ENCODE results near the gene CLK2. TPM values are rescaled to one million over a fixed set of nuclear protein-coding genes. Genes with fewer than 3 reads are reported as not detected.

CLK2 gene
- total and polyA plus RNA-seq, 2 experiments from 2014 or later, result 27.2 to 54.6 TPM

DNA sequence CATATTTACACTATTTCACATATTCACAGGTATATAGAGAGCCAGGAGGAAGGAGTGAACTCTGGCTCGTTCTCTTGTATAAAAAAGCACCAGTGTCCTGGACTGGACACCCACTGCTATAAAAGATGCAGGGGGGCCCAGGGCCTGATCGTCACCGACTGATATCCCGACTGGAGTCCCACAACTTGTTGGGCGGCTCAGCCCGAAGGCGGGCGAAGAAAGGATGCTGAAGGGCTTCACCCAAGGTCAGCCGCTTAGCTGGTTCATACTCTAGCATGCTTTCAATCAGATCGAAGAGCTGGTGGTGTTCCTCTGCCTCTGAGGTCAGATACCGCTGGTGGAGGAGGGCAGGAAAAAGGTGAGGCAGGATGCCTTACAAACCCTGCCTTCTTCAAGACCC is 10.2 kb downstream of the CLK2 start:
- Histone ChIP-seq H3K4me3 (no peak overlapping the region), H2AFZ (no peak overlapping the region), H3K4me2 (0 out of 2 replicates have a peak overlapping the region, but pooled peaks have one; percentile 18), H3K27ac (ENCODE audit: low read depth) (peak overlapping the region; percentile 81), H3K27me3 (ENCODE audit: insufficient read depth) (no peaks in the 10 kb centered on the region), H3K9me2 (ENCODE audit: insufficient read depth) (no peaks in the 10 kb centered on the region), H3K36me3 (ENCODE audit: insufficient read depth) (peaks cover 59% of the 10 kb centered on the region), H3K79me2 (replicated peaks; ENCODE audit: insufficient read depth) (peaks cover 10% of the 10 kb centered on the region), H3K4me1 (ENCODE audit: insufficient read depth) (peaks cover 9% of the 10 kb centered on the region), H3F3A (replicated peaks; ENCODE audit: low read depth) (peaks cover 59% of the 10 kb centered on the region), H4K20me1 (replicated peaks; ENCODE audit: insufficient read depth) (0 out of 2 replicates have a peak, but pooled peaks cover 11% of the 10 kb centered on the region)
- Mint-ChIP-seq H3K36me3 (ENCODE audit: low read depth) (peaks cover 72% of the 10 kb centered on the region), H3K9me3 (peaks cover 7% of the 10 kb centered on the region; the same call in 1 of the 3 replicates), H3K4me3 (no peak overlapping the region; the same call in 2 of the 3 replicates), H3K27me3 (ENCODE audit: insufficient read depth, low read depth, poor library complexity) (peaks cover 15% of the 10 kb centered on the region), H3K4me1 (peaks cover 14% of the 10 kb centered on the region), H3K27ac (0 out of 2 replicates have a peak overlapping the region, but pooled peaks have one; percentile 81)
- ATAC-seq (no peak), DNase-seq (ENCODE audit: low spot score) (no peak)
- TF ChIP-seq, protein P1, sequence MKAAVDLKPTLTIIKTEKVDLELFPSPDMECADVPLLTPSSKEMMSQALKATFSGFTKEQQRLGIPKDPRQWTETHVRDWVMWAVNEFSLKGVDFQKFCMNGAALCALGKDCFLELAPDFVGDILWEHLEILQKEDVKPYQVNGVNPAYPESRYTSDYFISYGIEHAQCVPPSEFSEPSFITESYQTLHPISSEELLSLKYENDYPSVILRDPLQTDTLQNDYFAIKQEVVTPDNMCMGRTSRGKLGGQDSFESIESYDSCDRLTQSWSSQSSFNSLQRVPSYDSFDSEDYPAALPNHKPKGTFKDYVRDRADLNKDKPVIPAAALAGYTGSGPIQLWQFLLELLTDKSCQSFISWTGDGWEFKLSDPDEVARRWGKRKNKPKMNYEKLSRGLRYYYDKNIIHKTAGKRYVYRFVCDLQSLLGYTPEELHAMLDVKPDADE (IDR thresholded peaks at IDR 0.05), result no peak
- TF ChIP-seq ZNF331 (CRISPR knock-in tag; IDR thresholded peaks at IDR 0.05; ENCODE audit: low read depth), result no peak
- no peak for TF ChIP-seq POLR2AphosphoS5 (IDR thresholded peaks at IDR 0.05; ENCODE audit: low read depth)
- TF ChIP-seq, protein P2, sequence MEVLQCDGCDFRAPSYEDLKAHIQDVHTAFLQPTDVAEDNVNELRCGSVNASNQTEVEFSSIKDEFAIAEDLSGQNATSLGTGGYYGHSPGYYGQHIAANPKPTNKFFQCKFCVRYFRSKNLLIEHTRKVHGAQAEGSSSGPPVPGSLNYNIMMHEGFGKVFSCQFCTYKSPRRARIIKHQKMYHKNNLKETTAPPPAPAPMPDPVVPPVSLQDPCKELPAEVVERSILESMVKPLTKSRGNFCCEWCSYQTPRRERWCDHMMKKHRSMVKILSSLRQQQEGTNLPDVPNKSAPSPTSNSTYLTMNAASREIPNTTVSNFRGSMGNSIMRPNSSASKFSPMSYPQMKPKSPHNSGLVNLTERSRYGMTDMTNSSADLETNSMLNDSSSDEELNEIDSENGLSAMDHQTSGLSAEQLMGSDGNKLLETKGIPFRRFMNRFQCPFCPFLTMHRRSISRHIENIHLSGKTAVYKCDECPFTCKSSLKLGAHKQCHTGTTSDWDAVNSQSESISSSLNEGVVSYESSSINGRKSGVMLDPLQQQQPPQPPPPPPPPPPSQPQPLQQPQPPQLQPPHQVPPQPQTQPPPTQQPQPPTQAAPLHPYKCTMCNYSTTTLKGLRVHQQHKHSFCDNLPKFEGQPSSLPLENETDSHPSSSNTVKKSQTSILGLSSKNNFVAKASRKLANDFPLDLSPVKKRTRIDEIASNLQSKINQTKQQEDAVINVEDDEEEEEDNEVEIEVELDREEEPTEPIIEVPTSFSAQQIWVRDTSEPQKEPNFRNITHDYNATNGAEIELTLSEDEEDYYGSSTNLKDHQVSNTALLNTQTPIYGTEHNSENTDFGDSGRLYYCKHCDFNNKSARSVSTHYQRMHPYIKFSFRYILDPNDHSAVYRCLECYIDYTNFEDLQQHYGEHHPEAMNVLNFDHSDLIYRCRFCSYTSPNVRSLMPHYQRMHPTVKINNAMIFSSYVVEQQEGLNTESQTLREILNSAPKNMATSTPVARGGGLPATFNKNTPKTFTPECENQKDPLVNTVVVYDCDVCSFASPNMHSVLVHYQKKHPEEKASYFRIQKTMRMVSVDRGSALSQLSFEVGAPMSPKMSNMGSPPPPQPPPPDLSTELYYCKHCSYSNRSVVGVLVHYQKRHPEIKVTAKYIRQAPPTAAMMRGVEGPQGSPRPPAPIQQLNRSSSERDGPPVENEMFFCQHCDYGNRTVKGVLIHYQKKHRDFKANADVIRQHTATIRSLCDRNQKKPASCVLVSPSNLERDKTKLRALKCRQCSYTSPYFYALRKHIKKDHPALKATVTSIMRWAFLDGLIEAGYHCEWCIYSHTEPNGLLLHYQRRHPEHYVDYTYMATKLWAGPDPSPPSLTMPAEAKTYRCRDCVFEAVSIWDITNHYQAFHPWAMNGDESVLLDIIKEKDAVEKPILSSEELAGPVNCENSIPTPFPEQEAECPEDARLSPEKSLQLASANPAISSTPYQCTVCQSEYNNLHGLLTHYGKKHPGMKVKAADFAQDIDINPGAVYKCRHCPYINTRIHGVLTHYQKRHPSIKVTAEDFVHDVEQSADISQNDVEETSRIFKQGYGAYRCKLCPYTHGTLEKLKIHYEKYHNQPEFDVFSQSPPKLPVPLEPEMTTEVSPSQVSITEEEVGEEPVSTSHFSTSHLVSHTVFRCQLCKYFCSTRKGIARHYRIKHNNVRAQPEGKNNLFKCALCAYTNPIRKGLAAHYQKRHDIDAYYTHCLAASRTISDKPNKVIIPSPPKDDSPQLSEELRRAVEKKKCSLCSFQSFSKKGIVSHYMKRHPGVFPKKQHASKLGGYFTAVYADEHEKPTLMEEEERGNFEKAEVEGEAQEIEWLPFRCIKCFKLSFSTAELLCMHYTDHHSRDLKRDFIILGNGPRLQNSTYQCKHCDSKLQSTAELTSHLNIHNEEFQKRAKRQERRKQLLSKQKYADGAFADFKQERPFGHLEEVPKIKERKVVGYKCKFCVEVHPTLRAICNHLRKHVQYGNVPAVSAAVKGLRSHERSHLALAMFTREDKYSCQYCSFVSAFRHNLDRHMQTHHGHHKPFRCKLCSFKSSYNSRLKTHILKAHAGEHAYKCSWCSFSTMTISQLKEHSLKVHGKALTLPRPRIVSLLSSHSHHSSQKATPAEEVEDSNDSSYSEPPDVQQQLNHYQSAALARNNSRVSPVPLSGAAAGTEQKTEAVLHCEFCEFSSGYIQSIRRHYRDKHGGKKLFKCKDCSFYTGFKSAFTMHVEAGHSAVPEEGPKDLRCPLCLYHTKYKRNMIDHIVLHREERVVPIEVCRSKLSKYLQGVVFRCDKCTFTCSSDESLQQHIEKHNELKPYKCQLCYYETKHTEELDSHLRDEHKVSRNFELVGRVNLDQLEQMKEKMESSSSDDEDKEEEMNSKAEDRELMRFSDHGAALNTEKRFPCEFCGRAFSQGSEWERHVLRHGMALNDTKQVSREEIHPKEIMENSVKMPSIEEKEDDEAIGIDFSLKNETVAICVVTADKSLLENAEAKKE (CRISPR knock-in tag; IDR thresholded peaks at IDR 0.05), result no peak
- TF ChIP-seq, protein P3, sequence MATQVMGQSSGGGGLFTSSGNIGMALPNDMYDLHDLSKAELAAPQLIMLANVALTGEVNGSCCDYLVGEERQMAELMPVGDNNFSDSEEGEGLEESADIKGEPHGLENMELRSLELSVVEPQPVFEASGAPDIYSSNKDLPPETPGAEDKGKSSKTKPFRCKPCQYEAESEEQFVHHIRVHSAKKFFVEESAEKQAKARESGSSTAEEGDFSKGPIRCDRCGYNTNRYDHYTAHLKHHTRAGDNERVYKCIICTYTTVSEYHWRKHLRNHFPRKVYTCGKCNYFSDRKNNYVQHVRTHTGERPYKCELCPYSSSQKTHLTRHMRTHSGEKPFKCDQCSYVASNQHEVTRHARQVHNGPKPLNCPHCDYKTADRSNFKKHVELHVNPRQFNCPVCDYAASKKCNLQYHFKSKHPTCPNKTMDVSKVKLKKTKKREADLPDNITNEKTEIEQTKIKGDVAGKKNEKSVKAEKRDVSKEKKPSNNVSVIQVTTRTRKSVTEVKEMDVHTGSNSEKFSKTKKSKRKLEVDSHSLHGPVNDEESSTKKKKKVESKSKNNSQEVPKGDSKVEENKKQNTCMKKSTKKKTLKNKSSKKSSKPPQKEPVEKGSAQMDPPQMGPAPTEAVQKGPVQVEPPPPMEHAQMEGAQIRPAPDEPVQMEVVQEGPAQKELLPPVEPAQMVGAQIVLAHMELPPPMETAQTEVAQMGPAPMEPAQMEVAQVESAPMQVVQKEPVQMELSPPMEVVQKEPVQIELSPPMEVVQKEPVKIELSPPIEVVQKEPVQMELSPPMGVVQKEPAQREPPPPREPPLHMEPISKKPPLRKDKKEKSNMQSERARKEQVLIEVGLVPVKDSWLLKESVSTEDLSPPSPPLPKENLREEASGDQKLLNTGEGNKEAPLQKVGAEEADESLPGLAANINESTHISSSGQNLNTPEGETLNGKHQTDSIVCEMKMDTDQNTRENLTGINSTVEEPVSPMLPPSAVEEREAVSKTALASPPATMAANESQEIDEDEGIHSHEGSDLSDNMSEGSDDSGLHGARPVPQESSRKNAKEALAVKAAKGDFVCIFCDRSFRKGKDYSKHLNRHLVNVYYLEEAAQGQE (IDR thresholded peaks at IDR 0.05; ENCODE audit: unreplicated experiment), result no peak
- no peak for TF ChIP-seq CREB1 (CRISPR knock-in tag; IDR thresholded peaks at IDR 0.05; ENCODE audit: low read depth)
- TF ChIP-seq STAT1 (IDR thresholded peaks at IDR 0.05; ENCODE audit: unreplicated experiment), result no peak
- no peak for TF ChIP-seq EZH2phosphoT487 (IDR thresholded peaks at IDR 0.05; ENCODE audit: unreplicated experiment)
- TF ChIP-seq NANOG (IDR thresholded peaks at IDR 0.05; ENCODE audit: borderline replicate concordance), result no peak
- no peak for TF ChIP-seq ZNF114 (CRISPR knock-in tag; IDR thresholded peaks at IDR 0.05)
- no peak for TF ChIP-seq EZH2 (IDR thresholded peaks at IDR 0.05; ENCODE audit: low read depth, unreplicated experiment)
- TF ChIP-seq JUNB (IDR thresholded peaks at IDR 0.05; ENCODE audit: unreplicated experiment), result no peak
- TF ChIP-seq, protein P4, sequence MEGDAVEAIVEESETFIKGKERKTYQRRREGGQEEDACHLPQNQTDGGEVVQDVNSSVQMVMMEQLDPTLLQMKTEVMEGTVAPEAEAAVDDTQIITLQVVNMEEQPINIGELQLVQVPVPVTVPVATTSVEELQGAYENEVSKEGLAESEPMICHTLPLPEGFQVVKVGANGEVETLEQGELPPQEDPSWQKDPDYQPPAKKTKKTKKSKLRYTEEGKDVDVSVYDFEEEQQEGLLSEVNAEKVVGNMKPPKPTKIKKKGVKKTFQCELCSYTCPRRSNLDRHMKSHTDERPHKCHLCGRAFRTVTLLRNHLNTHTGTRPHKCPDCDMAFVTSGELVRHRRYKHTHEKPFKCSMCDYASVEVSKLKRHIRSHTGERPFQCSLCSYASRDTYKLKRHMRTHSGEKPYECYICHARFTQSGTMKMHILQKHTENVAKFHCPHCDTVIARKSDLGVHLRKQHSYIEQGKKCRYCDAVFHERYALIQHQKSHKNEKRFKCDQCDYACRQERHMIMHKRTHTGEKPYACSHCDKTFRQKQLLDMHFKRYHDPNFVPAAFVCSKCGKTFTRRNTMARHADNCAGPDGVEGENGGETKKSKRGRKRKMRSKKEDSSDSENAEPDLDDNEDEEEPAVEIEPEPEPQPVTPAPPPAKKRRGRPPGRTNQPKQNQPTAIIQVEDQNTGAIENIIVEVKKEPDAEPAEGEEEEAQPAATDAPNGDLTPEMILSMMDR (conservative IDR thresholded peaks at IDR 0.05; ENCODE audit: low read depth in 2 of 2), result no peak
